ENCODE data around the gene RUVBL2. TPM values are rescaled to one million over a fixed set of nuclear protein-coding genes. Genes with fewer than 3 reads are reported as not detected.

RUVBL2 gene
- total RNA-seq, 1 experiment from 2014 or later: 270 TPM

- Histone ChIP-seq H3K9ac (ENCODE audit: low read length) (peak within 1 kb of the TSS; percentile 67), H4K20me1 (ENCODE audit: insufficient read depth) (no peaks in the 10 kb centered on the region), H3K4me3 (replicated peaks in 1 of 2; ENCODE audit: low read depth in 1 of 2, low read length in 2 of 2) (peak within 1 kb of the TSS; percentile 42 to 56), H3K27ac (ENCODE audit: low read depth, low read length) (peak within 1 kb of the TSS; percentile 69), H3K4me1 (ENCODE audit: control insufficient read depth in 1 of 2, insufficient read depth in 2 of 2, low read length in 2 of 2) (peaks cover 32 to 68% of the 10 kb centered on the region in 2 experiments), H3K9me3 (ENCODE audit: control insufficient read depth in 1 of 2, insufficient read depth in 1 of 2, low read depth in 1 of 2, low read length in 2 of 2) (no peaks in the 10 kb centered on the region), H2AFZ (ENCODE audit: low read depth, low read length, poor library complexity, severe bottlenecking) (no peak within 1 kb of the TSS), H3K79me2 (ENCODE audit: insufficient read depth, low read length) (no peaks in the 10 kb centered on the region), H3K4me2 (ENCODE audit: low read length) (peak within 1 kb of the TSS; percentile 89), H3K27me3 (ENCODE audit: insufficient read depth, low read length) (no peaks in the 10 kb centered on the region), H3K36me3 (ENCODE audit: control insufficient read depth in 1 of 2, insufficient read depth in 2 of 2, low read length in 2 of 2) (no peaks in the 10 kb centered on the region), H3K9me2 (ENCODE audit: insufficient read depth) (no peaks in the 10 kb centered on the region)
- TF ChIP-seq POLR2AphosphoS5 (IDR thresholded peaks at IDR 0.05; ENCODE audit: low read depth, low read length) (peak; percentile 66), ELF1 (IDR thresholded peaks at IDR 0.05; ENCODE audit: borderline replicate concordance, low read depth) (no peak)
- ATAC-seq (peak; percentile 83), DNase-seq (ENCODE audit: low read depth, low spot score) (no peak)
- ChIA-PET POLR2A (interaction anchor here (0.6 kb wide), 1 partner anchor 89 kb away, joined by 3 read pairs; no protein-coding TSS in a partner anchor), CTCF (interaction anchor here (0.6 to 1.8 kb wide), 3 partner anchors 9 to 65 kb away, joined by 4 to 18 read pairs (median 4); no protein-coding TSS in a partner anchor), RAD21 (ENCODE audit: low non-redundant PET in 1 of 2, low total read pairs in 2 of 2, uncharacterized antibody in 2 of 2, unreplicated experiment in 2 of 2) (interaction anchor here in 1 of 2 experiments (0.6 to 0.8 kb wide), 2 partner anchors 13 to 72 kb away, joined by 3 read pairs; partner anchors contain the start of genes GYS1 and RUVBL2)
- intact Hi-C loops (cut with micrococcal nuclease): no loop called here
- BruUV-seq (replicated peaks): no TSS peak
Measured at GRCh38 chr19:49064768-49065611, 71.3 kb downstream of the RUVBL2 start, which contains the start of gene NTF4. Gene NTF4 (minus strand): TSS chr19:49064818. CDS start chr19:49061997, 2,821 bp downstream.

Small RNAs within 50 kb of the gene (microRNA-seq; reads per million reads assigned to microRNA genes)
- gene MIR6798 (ENCODE audit: borderline number of aligned reads): not detected

Other genes starting within 250 kb of the RUVBL2 start
- gene IZUMO1, start 247.0 kb upstream of the RUVBL2 start, total RNA-seq (2021; ENCODE audit: unreplicated experiment): 1.7 TPM
- gene FUT1, start 241.2 kb upstream of the RUVBL2 start, total RNA-seq (2021; ENCODE audit: unreplicated experiment): 14.1 TPM
- 0.81 TPM for gene FGF21, start 238.4 kb upstream of the RUVBL2 start, total RNA-seq (2021; ENCODE audit: unreplicated experiment)
- 66.1 TPM for gene BCAT2, start 182.9 kb upstream of the RUVBL2 start, total RNA-seq (2021; ENCODE audit: unreplicated experiment)
- 3.9 TPM for gene HSD17B14, start 157.4 kb upstream of the RUVBL2 start, total RNA-seq (2021; ENCODE audit: unreplicated experiment)
- gene PLEKHA4, start 125.3 kb upstream of the RUVBL2 start, total RNA-seq (2021; ENCODE audit: unreplicated experiment): 20.4 TPM
- 50.3 TPM for gene PPP1R15A, start 121.5 kb upstream of the RUVBL2 start, total RNA-seq (2021; ENCODE audit: unreplicated experiment)
- gene TULP2, start 95.1 kb upstream of the RUVBL2 start, total RNA-seq (2021; ENCODE audit: unreplicated experiment): not detected
- gene NUCB1, start 93.6 kb upstream of the RUVBL2 start, total RNA-seq (2021; ENCODE audit: unreplicated experiment): 88.8 TPM
- gene DHDH, start 60.2 kb upstream of the RUVBL2 start, total RNA-seq (2021; ENCODE audit: unreplicated experiment): 8.6 TPM
- gene BAX, start 39.0 kb upstream of the RUVBL2 start, total RNA-seq (2021; ENCODE audit: unreplicated experiment): 96.4 TPM
- 1,885 TPM for gene FTL, start 28.6 kb upstream of the RUVBL2 start, total RNA-seq (2021; ENCODE audit: unreplicated experiment)
- 50.7 TPM for gene GYS1, start 578 bp upstream of the RUVBL2 start, total RNA-seq (2021; ENCODE audit: unreplicated experiment)
- gene LHB, start 23.2 kb downstream of the RUVBL2 start, total RNA-seq (2021; ENCODE audit: unreplicated experiment): 3.7 TPM
- gene CGB3, start 30.4 kb downstream of the RUVBL2 start, total RNA-seq (2021; ENCODE audit: unreplicated experiment): not detected
- 5.0 TPM for gene CGB2, start 38.0 kb downstream of the RUVBL2 start, total RNA-seq (2021; ENCODE audit: unreplicated experiment)
- gene CGB1, start 43.0 kb downstream of the RUVBL2 start, total RNA-seq (2021; ENCODE audit: unreplicated experiment): 0.76 TPM
- not detected for gene CGB5, start 50.0 kb downstream of the RUVBL2 start, total RNA-seq (2021; ENCODE audit: unreplicated experiment)
- 0.34 TPM for gene CGB8, start 55.2 kb downstream of the RUVBL2 start, total RNA-seq (2021; ENCODE audit: unreplicated experiment)
- 5.4 TPM for gene CGB7, start 63.9 kb downstream of the RUVBL2 start, total RNA-seq (2021; ENCODE audit: unreplicated experiment)
- 1.7 TPM for gene NTF4, start 70.9 kb downstream of the RUVBL2 start, total RNA-seq (2021; ENCODE audit: unreplicated experiment)
- not detected for gene KCNA7, start 78.8 kb downstream of the RUVBL2 start, total RNA-seq (2021; ENCODE audit: unreplicated experiment)
- gene SNRNP70, start 91.6 kb downstream of the RUVBL2 start, total RNA-seq (2021; ENCODE audit: unreplicated experiment): 236 TPM
- 7.2 TPM for gene LIN7B, start 120.5 kb downstream of the RUVBL2 start, total RNA-seq (2021; ENCODE audit: unreplicated experiment)
- 2.2 TPM for gene C19orf73, start 125.3 kb downstream of the RUVBL2 start, total RNA-seq (2021; ENCODE audit: unreplicated experiment)
- 28.1 TPM for gene PPFIA3, start 125.7 kb downstream of the RUVBL2 start, total RNA-seq (2021; ENCODE audit: unreplicated experiment)
- not detected for gene HRC, start 161.5 kb downstream of the RUVBL2 start, total RNA-seq (2021; ENCODE audit: unreplicated experiment)
- 44.2 TPM for gene TRPM4, start 163.9 kb downstream of the RUVBL2 start, total RNA-seq (2021; ENCODE audit: unreplicated experiment)